Measurements from ENCODE around the gene TSPYL2. TPM values are rescaled to one million over a fixed set of nuclear protein-coding genes. Genes with fewer than 3 reads are reported as not detected.

TSPYL2 gene
- total RNA-seq, 1 donor from 2014 or later = 4.8 TPM

DNA sequence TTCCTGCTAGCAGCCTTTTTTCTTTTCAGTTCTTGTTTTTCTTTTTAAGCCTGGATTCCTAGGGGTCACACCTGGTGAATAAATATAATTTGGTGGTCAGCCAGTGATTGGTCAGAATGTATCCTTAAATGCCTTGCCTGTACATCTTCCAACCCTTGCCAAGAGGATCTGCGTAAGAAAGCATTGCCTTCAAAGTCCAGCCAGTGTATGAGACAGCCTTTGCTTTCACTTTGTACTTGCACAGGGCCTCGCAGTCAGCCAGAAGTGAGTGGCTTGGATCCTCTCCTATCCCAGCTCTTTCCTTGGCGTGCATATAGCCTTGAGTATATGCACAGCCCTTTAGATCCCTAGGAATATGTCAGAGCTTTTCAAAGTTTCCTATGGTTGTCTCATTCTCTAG is 33.9 kb downstream of the TSPYL2 start:
- ATAC-seq (peak; percentile 69), DNase-seq (ENCODE audit: low spot score) (no peak)

DNA sequence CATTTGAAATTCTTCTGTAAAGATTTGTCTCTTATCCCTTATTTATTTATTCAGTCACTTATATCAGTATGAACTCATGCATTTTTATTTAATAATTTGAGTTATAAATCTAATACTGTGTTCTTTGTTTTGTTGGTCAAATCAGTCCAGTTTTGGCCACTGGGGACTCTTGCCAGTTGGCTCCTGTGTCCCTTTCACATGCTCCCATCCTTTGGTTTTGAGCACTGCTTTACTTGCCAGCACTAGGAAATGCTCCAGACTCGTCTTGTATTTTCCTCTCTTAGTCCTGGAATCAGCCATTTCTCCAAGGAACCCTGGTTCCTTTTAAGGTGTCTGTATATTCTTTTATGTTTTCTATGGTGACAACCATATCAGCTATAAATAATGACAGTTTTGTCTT is 39.8 kb downstream of the TSPYL2 start:
- DNase-seq (ENCODE audit: low spot score) = no peak
- no peak for ATAC-seq

DNA sequence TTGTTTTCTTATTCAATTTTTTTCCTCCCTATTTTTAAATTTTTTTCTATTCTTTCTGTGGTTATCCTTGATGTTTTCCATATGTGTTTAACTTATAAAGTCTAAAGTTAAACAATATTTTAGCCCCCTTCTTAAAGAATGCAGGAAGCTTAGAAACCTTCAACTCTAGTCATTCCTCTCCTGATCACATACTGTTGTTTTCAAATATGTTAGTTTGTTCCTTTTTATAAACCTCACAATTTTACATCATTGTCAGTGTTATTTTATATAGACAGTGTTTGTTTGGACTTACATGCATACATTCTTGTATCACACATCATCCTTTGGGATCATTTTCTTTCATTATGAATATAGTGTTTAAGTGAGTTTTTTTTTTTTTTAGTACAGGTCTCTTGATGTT is 43.3 kb downstream of the TSPYL2 start:
- no peak for DNase-seq (ENCODE audit: low spot score)
- no peak for ATAC-seq

DNA sequence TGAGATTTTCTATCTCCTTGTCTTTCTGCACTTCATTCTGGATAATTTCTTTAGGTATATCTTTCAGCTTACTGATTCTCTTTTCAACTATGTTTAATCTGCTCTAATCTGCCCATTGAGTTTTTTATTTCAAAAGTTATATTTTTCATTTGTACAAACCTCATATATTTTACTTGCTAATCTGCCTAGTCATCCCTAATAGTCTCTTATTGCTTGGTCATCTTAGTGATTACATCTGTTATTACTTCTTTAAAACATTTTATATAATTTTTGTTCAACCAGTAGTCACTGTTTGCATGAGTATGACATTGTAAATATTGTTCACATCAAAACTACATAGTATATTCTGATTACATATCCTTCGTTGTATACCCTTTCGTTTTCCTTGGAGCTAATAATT is 44.2 kb downstream of the TSPYL2 start:
- DNase-seq (ENCODE audit: low spot score) = no peak
- no peak for ATAC-seq

DNA sequence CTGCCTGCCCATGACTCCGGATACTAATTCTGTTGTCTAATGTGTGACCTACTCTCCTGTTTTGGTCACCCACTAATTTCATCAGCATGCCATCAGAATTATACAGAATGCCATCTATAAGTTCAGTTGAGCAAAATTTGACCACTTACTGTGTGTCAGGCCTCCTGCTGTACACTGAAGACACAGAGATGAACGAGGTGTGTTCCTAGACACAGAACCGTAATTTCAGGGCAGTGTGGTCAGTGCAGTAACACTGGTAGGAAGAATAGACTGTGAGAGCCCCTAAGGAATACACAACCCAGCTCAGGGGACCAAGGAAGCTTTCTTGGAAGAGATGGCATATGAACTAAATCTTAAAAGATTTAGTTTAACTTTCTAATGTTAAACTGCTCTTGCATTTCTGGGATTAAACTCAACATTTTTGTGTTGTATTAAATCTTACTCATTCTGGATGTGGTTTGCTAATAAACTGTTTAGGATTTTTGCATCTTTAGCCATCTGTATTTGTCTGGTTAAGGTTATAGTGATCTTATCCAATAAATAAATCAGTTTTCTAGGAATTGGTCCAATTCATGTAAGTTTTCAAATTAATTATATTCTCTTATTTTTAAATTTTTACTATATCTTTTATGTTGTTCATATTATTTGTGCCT is 46.1 kb downstream of the TSPYL2 start:
- DNase-seq (ENCODE audit: low spot score) = no peak
- ATAC-seq = no peak

DNA sequence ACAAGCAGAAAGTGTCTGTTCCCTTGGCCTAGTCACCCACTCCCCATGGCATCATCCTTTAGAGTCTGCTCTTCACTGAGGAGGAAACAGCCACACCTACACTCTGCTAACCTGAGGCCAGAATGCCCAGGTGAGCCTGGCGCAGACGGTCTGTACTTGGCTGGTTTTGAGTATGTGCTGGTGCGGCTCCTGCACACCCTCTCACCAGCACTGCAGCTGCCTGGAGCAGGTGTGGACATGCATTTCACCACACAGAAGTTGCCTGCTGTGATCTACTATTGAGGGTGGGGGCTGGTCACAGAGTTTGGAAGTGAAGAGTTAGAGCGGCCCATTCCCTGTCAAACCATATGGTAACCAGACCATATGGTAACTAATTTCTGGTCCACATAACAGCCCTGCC is 51.2 kb downstream of the TSPYL2 start:
- ATAC-seq (no peak), DNase-seq (ENCODE audit: low spot score) (no peak)

DNA sequence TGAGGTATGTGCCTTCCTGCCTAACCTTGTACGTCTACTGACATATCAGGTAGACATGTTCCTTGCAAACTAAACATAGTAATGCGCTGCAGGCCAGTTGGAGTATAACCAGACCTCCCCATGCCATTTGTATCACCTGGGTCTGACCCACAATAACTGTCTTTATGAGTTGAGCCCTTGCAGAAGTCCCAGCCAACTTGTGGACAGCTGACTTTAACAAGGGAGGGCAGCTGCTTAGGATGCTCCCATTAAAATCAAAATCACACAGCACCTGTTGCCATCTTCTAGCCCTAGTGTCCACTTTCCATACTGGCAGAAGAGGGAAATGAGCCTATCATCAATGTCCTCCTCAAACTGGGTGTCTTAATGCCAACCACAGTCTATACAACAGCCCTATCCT is 53.4 kb downstream of the TSPYL2 start:
- DNase-seq (ENCODE audit: low spot score) (no peak), ATAC-seq (no peak)

Other genes with a start within 250 kb of the TSPYL2 start
- not detected for gene XAGE3, start 214.3 kb upstream of the TSPYL2 start, total RNA-seq
- gene FAM156B, start 185.0 kb upstream of the TSPYL2 start, total RNA-seq = 5.2 TPM
- gene FAM156A, start 123.8 kb upstream of the TSPYL2 start, total RNA-seq = 8.7 TPM
- gene GPR173, start 33.6 kb upstream of the TSPYL2 start, total RNA-seq = 0.23 TPM
- 5.0 TPM for gene KANTR, start 11.8 kb downstream of the TSPYL2 start, total RNA-seq
- 34.1 TPM for gene KDM5C, start 142.8 kb downstream of the TSPYL2 start, total RNA-seq
- gene IQSEC2, start 199.2 kb downstream of the TSPYL2 start, total RNA-seq = 2.5 TPM

All from left lobe of liver (tissue), 2 donors.